SU-DHL-6 (cell line): ENCODE results near the gene GJC2.

ENCODE experiments used
- EZH2phosphoT487 ChIP-seq: fragments of 200-600 bp; sonication (generic), shearing (Covaris generic); conservative IDR thresholded peaks from 2 replicates; pipeline ENCODE4 v1.6.1; 2018; ENCODE audit warnings: mild to moderate bottlenecking, antibody characterized with exemption, low read length, moderate library complexity, mixed read lengths
- TF ChIP-seq, protein P1 (sequence below): fragments of 200-600 bp; sonication (generic); IDR thresholded peaks from one replicate; pipeline ENCODE4 v1.5.1; 2017; ENCODE audit warnings: antibody characterized with exemption, mild to moderate bottlenecking, low read length, moderate library complexity; ENCODE audit not compliant: insufficient read depth, poor library complexity, severe bottlenecking

DNA sequence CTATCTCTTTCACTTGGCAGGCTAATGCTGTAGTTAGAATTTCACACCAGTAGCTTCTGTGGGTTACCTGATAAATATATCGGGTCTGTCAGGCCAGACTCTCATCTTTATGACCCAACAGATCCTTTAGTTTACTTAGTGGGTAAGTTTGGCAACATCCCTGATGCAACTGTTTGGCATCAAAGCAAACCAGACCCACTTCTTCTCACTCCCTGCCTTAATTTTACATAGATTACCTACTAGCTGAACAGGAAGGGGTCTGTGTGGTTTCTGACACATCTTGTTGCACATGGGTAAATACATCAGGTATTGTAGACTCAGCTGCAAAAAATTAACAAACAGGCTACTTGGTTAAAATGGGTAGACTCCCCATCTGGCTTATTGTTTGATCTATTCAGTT, 12.8 kb upstream of the GJC2 start:
- TF ChIP-seq, protein P1, sequence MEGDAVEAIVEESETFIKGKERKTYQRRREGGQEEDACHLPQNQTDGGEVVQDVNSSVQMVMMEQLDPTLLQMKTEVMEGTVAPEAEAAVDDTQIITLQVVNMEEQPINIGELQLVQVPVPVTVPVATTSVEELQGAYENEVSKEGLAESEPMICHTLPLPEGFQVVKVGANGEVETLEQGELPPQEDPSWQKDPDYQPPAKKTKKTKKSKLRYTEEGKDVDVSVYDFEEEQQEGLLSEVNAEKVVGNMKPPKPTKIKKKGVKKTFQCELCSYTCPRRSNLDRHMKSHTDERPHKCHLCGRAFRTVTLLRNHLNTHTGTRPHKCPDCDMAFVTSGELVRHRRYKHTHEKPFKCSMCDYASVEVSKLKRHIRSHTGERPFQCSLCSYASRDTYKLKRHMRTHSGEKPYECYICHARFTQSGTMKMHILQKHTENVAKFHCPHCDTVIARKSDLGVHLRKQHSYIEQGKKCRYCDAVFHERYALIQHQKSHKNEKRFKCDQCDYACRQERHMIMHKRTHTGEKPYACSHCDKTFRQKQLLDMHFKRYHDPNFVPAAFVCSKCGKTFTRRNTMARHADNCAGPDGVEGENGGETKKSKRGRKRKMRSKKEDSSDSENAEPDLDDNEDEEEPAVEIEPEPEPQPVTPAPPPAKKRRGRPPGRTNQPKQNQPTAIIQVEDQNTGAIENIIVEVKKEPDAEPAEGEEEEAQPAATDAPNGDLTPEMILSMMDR: no peak
- no peak for TF ChIP-seq EZH2phosphoT487
